ENCODE measurements around the gene CTSO.

GRCh38 chr4:155961575-155961974 is 7.9 kb upstream of the CTSO start:
- no peak for TF ChIP-seq FOXM1 (IDR thresholded peaks at IDR 0.05; ENCODE audit: borderline replicate concordance, low read depth)
- no peak for TF ChIP-seq CEBPB (IDR thresholded peaks at IDR 0.05)
- TF ChIP-seq MAX (IDR thresholded peaks at IDR 0.05): no peak
- no peak for TF ChIP-seq EP300 (IDR thresholded peaks at IDR 0.05; ENCODE audit: borderline replicate concordance)
- TF ChIP-seq RAD21 (IDR thresholded peaks at IDR 0.05; ENCODE audit: low read depth): no peak
